ENCODE data around the gene TNS1.

DNA sequence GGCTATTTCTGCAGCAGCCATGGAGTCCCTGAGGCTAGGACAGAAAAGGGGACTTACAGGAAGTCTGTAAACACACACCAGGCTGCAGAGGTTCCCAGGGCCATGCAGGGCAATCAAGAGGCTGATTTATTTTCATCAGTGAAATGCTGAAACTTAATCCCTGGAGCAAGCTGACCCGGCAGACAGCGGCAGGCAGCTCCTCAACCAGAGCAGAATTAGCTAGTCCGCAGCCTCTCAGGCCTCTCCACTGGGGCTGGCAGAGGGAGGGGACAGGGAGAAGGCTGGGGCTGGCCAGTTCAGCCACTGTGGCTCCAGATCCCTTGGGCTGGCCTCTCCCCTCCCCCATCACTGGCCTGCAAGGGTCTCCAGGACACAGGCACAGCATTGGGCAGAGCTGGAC, 136.3 kb downstream of the TNS1 start:
- no peak for TF ChIP-seq GABPA (IDR thresholded peaks at IDR 0.05; ENCODE audit: low read depth)
- no peak for TF ChIP-seq CTCF (IDR thresholded peaks at IDR 0.05; ENCODE audit: insufficient read depth, low read length)
